Measurements from ENCODE around the gene ANO9.

GRCh38 chr11:432501-433100 is 9.2 kb downstream of the ANO9 start:
- TF ChIP-seq CTCF (conservative IDR thresholded peaks at IDR 0.05 in 1 of 2, IDR thresholded peaks at IDR 0.05 in 1 of 2; ENCODE audit: extremely low read depth in 1 of 2, insufficient read depth in 1 of 2, low read depth in 1 of 2, low read length in 2 of 2), result no peak
- no peak for TF ChIP-seq EZH2 (IDR thresholded peaks at IDR 0.05; ENCODE audit: borderline replicate concordance, low read length)

Measured in mammary epithelial cell (primary cell).